ENCODE data around the gene LIPG.

GRCh38 chr18:49585781-49586663, 24.2 kb downstream of the LIPG start:
- TF ChIP-seq ZBTB42 (CRISPR knock-in tag; IDR thresholded peaks at IDR 0.05) (no peak), MYC (CRISPR knock-in tag; IDR thresholded peaks at IDR 0.05; ENCODE audit: borderline replicate concordance) (no peak)
